ENCODE measurements around the gene DIDO1. TPM values are rescaled to one million over a fixed set of nuclear protein-coding genes. Genes with fewer than 3 reads are reported as not detected.

The DIDO1 gene
- total RNA-seq, 2 experiments from 2014 or later = 45.9 to 47.4 TPM

DNA sequence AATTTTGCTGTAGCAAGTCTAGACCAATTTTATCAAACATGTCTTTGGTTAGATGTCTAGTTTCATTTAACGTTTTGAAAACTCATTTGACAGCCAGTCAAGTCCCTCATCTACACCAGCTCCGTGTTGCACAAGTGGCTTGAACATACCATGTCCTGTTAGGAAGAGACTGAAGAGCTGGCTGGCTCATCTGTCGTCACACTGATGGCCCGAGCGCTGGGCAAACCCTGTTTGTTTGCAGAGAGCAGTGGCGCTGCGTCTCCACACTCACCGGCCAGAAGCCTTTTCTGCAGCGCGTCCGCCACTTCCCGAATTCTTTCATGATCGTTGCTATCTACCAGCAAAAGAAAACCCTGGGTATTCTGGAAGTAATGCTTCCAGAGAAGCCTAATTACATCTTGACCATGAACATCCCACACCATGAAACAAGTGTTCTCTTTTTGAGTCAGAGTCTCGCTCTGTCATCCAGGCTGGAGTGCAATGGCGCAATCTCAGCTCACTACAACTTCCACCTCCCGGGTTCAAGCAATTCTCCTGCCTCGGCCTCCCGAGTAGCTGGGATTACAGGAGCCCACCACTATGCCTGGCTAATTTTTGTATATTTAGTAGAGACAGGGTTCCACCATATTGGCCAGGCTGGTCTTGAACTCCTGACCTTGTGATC, 54.0 kb downstream of the DIDO1 start:
- DNase-seq = no peak
- no peak for ATAC-seq
- POLR2A ChIA-PET = no interaction called here
- TF ChIP-seq, protein P1, sequence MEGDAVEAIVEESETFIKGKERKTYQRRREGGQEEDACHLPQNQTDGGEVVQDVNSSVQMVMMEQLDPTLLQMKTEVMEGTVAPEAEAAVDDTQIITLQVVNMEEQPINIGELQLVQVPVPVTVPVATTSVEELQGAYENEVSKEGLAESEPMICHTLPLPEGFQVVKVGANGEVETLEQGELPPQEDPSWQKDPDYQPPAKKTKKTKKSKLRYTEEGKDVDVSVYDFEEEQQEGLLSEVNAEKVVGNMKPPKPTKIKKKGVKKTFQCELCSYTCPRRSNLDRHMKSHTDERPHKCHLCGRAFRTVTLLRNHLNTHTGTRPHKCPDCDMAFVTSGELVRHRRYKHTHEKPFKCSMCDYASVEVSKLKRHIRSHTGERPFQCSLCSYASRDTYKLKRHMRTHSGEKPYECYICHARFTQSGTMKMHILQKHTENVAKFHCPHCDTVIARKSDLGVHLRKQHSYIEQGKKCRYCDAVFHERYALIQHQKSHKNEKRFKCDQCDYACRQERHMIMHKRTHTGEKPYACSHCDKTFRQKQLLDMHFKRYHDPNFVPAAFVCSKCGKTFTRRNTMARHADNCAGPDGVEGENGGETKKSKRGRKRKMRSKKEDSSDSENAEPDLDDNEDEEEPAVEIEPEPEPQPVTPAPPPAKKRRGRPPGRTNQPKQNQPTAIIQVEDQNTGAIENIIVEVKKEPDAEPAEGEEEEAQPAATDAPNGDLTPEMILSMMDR (IDR thresholded peaks at IDR 0.05) = no peak
- H3K4me1 Mint-ChIP-seq (ENCODE audit: low read depth) = peaks cover 16% of the 10 kb centered on the region
- intact Hi-C loops (cut with micrococcal nuclease) = no loop called here
- H3K27ac Mint-ChIP-seq = no peak overlapping the region
- no peaks in the 10 kb centered on the region for H3K27me3 Mint-ChIP-seq
- H3K9me3 Mint-ChIP-seq = no peaks in the 10 kb centered on the region
- no peaks in the 10 kb centered on the region for H3K36me3 Mint-ChIP-seq (ENCODE audit: low read depth)
- CTCF ChIA-PET = interaction anchor here (1.0 to 2.3 kb wide), 6 partner anchors 11 to 137 kb away, joined by 3 to 9 read pairs (median 4); partner anchors contain the start of gene TCFL5
- no peak overlapping the region for H3K4me3 Mint-ChIP-seq

DNA sequence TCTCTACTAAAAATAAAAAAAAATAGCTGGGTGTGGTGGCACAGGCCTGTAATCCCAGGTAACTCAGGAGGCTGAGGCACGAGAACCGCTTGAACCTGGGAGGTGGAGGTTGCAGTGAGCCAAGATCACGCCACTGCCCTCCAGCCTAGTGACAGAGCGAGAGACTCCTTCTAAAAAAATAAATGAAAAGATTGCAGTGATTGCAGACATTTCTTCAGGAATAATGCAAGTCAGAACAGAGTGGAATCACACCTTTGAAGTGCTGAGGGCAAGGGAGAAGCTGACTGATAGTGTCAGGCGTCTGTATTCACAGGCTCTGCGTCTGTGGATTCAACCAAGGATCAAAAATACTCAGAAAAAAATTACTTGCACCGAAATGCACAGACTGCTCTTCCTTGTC, 62.1 kb downstream of the DIDO1 start:
- no peaks in the 10 kb centered on the region for H3K36me3 Mint-ChIP-seq (ENCODE audit: low read depth)
- POLR2A ChIA-PET = no interaction called here
- H3K4me3 Mint-ChIP-seq = no peak overlapping the region
- ATAC-seq (no peak), DNase-seq (no peak)
- H3K27ac Mint-ChIP-seq = no peak overlapping the region
- intact Hi-C loops (cut with micrococcal nuclease) = no loop called here
- CTCF ChIA-PET = interaction anchor here (1.6 kb wide), 1 partner anchor 35 kb away, joined by 3 read pairs; no protein-coding TSS in a partner anchor
- TF ChIP-seq, protein P1 (IDR thresholded peaks at IDR 0.05) = no peak
- peaks cover 16% of the 10 kb centered on the region for H3K4me1 Mint-ChIP-seq (ENCODE audit: low read depth)
- H3K9me3 Mint-ChIP-seq = no peaks in the 10 kb centered on the region
- H3K27me3 Mint-ChIP-seq = no peaks in the 10 kb centered on the region

DNA sequence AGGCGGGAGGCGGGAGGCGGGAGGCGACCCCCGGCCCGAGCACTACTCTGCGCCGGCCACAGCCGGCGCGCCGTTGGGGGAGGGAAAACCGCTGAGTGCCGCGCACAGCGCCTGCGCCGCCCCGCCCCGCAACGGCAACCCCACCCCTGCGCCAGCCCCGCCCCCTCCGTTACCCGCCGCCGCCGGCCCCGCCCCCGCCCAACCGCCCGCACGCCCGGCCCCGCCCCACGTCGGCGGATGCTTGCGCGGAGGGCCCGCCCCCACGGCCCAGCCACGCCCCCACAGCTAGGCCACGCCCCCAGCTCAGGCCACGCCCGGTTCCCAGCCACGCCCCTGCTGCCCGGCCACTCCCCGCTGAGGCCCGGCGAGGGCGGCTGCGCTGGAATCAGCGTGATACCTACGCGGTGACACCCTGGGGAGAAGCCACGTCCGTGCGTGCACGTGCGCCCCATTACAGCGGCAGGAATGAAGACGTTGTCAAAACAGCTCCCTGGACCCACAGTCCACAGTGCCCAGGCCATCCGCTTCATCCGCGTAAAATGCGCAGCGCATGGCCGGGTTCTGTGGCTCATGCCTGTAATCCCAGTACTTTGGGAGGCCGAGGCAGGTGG, 64.5 kb downstream of the DIDO1 start, which contains the start of gene TCFL5:
TCFL5 (minus strand) TSS at position 97 of the 611 bp plus-strand sequence. CDS start 152 bp downstream, outside the sequence.
- intact Hi-C loops (cut with micrococcal nuclease) = no loop called here
- DNase-seq = peak; percentile 90
- Mint-ChIP-seq H3K27me3 (no peaks in the 10 kb centered on the region), H3K4me3 (peak within 1 kb of the TSS; percentile 69), H3K27ac (no peak within 1 kb of the TSS), H3K9me3 (no peaks in the 10 kb centered on the region), H3K4me1 (ENCODE audit: low read depth) (peaks cover 19% of the 10 kb centered on the region), H3K36me3 (ENCODE audit: low read depth) (peaks cover 6% of the 10 kb centered on the region)
- ATAC-seq = peak; percentile 94
- TF ChIP-seq, protein P1 (IDR thresholded peaks at IDR 0.05) = no peak
- ChIA-PET CTCF (interaction anchor here (0.9 to 1.1 kb wide), 4 partner anchors 11 to 147 kb away, joined by 3 to 4 read pairs (median 3); partner anchors contain the start of gene MRGBP), POLR2A (interaction anchor here (1.0 to 1.2 kb wide), 2 partner anchors 59 to 164 kb away, joined by 3 read pairs; no protein-coding TSS in a partner anchor)

DNA sequence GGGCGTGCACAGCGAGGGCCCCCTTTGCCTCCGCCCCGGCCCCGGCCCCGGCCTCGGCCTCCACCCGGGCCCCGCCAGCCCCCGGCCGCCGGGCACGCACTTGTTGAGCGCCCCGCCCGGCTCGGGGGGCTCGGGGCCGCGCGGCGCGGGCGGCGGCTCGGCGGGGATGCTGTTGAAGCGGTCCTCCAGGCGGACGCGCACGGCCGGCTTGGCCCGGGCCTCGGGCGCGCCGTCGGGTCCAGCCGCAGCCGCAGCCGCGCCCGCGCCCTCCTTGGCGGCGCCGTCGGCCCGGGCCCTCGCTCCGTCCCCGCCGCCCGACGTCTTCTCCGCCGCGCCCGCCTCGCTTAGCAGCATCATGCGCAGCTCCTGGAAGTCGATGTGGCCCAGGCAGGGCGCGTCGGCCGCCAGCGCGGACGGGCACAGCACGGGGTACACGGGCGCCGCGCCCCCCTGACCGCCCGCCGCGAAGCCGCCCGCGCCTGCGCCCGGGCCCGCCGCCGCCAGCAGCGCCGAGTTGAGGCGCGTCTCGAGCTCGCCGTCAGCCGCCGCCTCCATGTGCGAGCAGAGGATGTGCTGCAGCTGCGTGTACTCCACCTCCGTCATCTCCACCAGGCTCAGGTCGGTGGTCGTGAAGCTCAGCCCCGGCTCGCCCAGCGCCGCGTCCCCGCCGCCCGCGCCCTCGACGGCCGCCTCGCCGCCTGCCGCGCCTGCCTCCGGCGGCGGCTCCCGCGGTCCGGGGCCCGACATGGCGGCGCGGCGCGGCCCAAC, 65.2 kb downstream of the DIDO1 start:
- peak; percentile 27 for ATAC-seq
- Mint-ChIP-seq H3K27ac (no peak overlapping the region), H3K36me3 (ENCODE audit: low read depth) (peaks cover 8% of the 10 kb centered on the region), H3K4me1 (ENCODE audit: low read depth) (peaks cover 19% of the 10 kb centered on the region), H3K4me3 (peak overlapping the region; percentile 47), H3K27me3 (no peaks in the 10 kb centered on the region), H3K9me3 (no peaks in the 10 kb centered on the region)
- DNase-seq = peak; percentile 49
- POLR2A ChIA-PET = interaction anchor here (0.8 to 1.0 kb wide), 3 partner anchors 59 to 131 kb away, joined by 3 read pairs; no protein-coding TSS in a partner anchor
- TF ChIP-seq, protein P1 (IDR thresholded peaks at IDR 0.05) = no peak
- CTCF ChIA-PET = interaction anchor here (0.9 to 1.1 kb wide), 3 partner anchors 11 to 148 kb away, joined by 3 to 4 read pairs (median 3); partner anchors contain the start of gene MRGBP
- intact Hi-C loops (cut with micrococcal nuclease) = no loop called here
